Measurements from ENCODE around the gene MAPK12. TPM values are rescaled to one million over a fixed set of nuclear protein-coding genes. Genes with fewer than 3 reads are reported as not detected.

Gene MAPK12
- total and polyA plus RNA-seq, 8 donors = 11.6 to 31.4 (median 18.4) TPM

DNA sequence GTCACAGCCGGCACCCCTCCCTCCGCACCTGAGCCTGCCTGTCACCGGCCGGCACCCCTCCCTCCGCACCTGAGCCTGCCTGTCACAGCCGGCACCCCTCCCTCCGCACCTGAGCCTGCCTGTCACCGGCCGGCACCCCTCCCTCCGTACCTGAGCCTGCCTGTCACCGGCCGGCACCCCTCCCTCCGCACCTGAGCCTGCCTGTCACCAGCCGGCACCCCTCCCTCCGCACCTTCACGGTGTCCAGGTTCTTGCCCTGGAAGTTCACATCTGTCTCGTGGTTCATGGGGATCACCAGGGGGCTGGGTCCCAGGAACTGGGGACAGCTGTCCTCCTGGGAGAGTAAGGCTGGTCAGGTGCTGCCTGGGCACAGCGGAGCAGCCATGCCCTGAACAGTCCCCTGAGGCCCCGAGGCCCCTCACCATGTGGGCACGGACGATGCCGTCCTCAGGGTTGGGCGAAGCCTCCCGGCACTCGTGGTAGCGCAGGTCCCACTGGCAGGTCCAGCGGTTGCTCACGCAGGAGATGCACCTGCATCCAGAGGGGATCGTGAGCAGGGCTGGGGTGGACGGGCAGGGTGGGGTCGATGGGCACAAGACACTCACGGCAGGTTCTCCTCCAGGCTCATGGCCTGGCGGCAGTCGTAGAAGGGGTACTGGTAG lies 24.2 kb upstream of the MAPK12 start:
- Histone ChIP-seq H3K4me1 (no peaks in the 10 kb centered on the region), H3K27me3 (no peaks in the 10 kb centered on the region), H3K9me3 (no peaks in the 10 kb centered on the region), H3K27ac (no peak overlapping the region), H3K36me3 (peaks cover 5 to 95% of the 10 kb centered on the region in 2 donors), H3K4me3 (no peak overlapping the region)
- intact Hi-C loops (cut with DNase I) = no loop called here
- TF ChIP-seq, protein P1, sequence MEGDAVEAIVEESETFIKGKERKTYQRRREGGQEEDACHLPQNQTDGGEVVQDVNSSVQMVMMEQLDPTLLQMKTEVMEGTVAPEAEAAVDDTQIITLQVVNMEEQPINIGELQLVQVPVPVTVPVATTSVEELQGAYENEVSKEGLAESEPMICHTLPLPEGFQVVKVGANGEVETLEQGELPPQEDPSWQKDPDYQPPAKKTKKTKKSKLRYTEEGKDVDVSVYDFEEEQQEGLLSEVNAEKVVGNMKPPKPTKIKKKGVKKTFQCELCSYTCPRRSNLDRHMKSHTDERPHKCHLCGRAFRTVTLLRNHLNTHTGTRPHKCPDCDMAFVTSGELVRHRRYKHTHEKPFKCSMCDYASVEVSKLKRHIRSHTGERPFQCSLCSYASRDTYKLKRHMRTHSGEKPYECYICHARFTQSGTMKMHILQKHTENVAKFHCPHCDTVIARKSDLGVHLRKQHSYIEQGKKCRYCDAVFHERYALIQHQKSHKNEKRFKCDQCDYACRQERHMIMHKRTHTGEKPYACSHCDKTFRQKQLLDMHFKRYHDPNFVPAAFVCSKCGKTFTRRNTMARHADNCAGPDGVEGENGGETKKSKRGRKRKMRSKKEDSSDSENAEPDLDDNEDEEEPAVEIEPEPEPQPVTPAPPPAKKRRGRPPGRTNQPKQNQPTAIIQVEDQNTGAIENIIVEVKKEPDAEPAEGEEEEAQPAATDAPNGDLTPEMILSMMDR (IDR thresholded peaks at IDR 0.05) = no peak
- no peak for ATAC-seq
- DNase-seq = no peak

DNA sequence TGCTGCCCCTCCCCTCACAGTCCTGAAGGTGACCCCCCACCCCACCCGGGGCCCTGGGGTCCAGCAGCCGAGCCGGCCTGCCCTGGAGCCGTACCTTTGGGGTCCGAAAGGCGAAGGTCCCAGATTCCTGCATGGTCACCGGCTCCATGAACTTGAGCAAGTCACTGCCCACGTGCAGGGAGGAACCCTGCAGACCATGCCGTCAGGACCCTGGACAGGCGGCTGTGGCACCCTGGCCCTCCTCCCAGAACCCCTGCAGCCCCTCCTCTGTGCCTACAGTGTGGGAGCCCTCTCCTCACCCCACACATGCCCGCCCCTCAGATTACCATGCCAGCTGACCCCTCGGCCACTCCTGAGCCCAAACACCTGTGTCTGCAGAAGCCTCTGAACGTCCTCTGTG lies 23.0 kb upstream of the MAPK12 start:
- intact Hi-C loops (cut with DNase I) = no loop called here
- TF ChIP-seq, protein P1 (IDR thresholded peaks at IDR 0.05) = no peak
- Histone ChIP-seq H3K9me3 (no peaks in the 10 kb centered on the region), H3K36me3 (peaks cover 5 to 95% of the 10 kb centered on the region in 2 donors), H3K27me3 (no peaks in the 10 kb centered on the region), H3K4me1 (no peaks in the 10 kb centered on the region), H3K4me3 (no peak overlapping the region), H3K27ac (no peak overlapping the region)
- ATAC-seq (no peak), DNase-seq (no peak)

DNA sequence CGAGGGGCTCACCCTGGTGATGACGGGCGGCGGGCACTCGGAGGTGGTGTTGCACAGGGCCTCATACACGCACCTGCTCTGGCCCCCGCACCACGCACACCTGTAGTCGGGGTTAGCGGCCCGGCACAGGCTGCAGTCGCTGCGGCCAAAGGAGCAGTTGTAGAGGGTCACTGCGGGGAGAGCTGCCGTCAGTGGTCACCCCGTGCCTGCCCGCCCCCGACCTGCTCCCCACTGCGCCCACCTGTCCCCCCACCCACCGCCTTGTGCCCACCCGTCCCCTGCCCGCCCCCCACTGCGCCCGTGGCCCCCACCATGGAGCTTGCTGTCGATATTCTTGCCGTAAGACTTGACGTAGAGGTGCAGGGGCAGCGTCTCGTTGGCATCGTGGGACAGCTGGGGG lies 22.3 kb upstream of the MAPK12 start:
- H3K27me3 ChIP-seq = no peaks in the 10 kb centered on the region
- H3K36me3 ChIP-seq = peaks cover 5 to 95% of the 10 kb centered on the region in 2 donors
- no peak for DNase-seq
- no peak overlapping the region for H3K4me3 ChIP-seq
- intact Hi-C loops (cut with DNase I) = no loop called here
- TF ChIP-seq, protein P1 (IDR thresholded peaks at IDR 0.05) = no peak
- H3K27ac ChIP-seq = no peak overlapping the region
- no peaks in the 10 kb centered on the region for H3K9me3 ChIP-seq
- ATAC-seq = no peak
- no peaks in the 10 kb centered on the region for H3K4me1 ChIP-seq

DNA sequence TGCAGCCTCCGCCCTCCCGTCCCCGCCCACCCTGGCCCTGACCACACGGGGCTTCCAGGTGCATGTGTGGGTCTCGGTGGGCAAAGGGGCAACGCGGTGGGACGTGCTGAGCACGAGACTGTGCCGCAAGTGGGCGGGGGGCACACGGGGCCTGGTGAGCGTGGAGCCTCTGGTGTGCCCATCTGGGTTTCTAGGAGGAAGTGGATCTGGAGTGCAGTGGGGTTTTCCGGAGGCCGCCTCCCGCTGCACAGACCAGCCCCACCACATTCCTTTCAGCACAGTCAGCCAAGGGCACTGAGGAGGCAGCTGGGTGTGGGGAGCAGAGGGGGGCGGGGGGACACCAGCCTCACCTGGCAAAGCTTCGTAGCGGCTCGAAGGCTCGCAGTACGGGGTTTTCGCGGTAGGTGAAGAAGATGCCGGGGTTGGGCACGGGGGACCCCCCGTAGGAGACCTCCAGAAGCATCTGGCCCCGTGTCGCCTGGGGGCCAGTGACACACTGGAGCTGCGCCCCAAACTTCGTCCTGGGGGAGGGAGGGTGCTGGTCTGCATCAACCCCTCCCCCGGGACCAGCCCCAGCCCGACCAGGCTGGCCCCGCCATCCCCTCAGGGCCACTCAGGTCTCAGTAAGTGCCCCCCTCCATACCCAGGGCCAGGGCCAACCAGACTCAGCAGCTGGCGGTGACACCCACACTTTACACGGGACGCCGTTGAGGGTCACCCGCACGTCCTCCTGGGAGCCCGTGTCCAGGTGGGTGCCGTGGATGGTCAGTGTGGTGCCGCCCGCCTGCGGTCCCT lies 21.1 kb upstream of the MAPK12 start:
- H3K4me3 ChIP-seq = no peak overlapping the region
- peak in 2 of 4 donors; percentile 82 to 85 for DNase-seq

DNA sequence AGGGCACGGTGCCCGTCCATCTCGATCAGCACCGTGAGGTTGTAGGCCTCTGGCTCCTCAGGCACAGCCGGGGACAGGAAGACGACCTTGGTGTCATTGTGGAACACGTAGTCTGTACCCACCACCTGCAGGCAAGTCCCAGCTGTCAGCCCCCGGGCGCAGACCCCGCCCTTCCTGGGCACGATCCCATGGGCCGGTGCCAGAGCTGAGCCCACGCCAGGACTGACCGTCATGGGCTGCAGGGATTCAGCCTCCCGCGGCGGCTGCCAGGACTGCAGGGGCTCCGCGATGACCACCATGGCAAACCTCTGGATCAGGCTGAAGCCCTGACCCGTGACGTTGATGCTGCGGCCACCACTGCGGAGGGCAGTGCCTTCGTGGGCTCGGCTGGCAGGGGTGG lies 20.5 kb upstream of the MAPK12 start:
- peak overlapping the region in 1 of 2 donors; percentile 55 for H3K27ac ChIP-seq
- no peaks in the 10 kb centered on the region for H3K4me1 ChIP-seq
- DNase-seq (no peak), ATAC-seq (peak; percentile 33)
- TF ChIP-seq, protein P1 (IDR thresholded peaks at IDR 0.05) = no peak
- H3K4me3 ChIP-seq = no peak overlapping the region
- intact Hi-C loops (cut with DNase I) = no loop called here
- H3K27me3 ChIP-seq = no peaks in the 10 kb centered on the region
- H3K36me3 ChIP-seq = peaks cover 11 to 95% of the 10 kb centered on the region in 2 donors
- no peaks in the 10 kb centered on the region for H3K9me3 ChIP-seq

More for the DNA sequence above, 21.1 kb upstream of the MAPK12 start:
- peak overlapping the region; percentile 44 to 55 for H3K27ac ChIP-seq
- no peaks in the 10 kb centered on the region for H3K27me3 ChIP-seq
- peak; percentile 88 for ATAC-seq
- H3K9me3 ChIP-seq = no peaks in the 10 kb centered on the region
- H3K36me3 ChIP-seq = peaks cover 11 to 95% of the 10 kb centered on the region in 2 donors
- intact Hi-C loops (cut with DNase I) = no loop called here
- TF ChIP-seq, protein P1 (IDR thresholded peaks at IDR 0.05) = no peak
- no peaks in the 10 kb centered on the region for H3K4me1 ChIP-seq
